GM06990 (cell line): Measurements from ENCODE around the gene ZNF638.

Source experiments
- DNase-seq: peaks from one replicate; pipeline ENCODE4 v3.0.0-alpha.2; 2011; ENCODE audit not compliant: insufficient read length; ENCODE audit errors: extremely low read depth
- H3K27me3 ChIP-seq: replicated peaks from 2 replicates; pipeline ENCODE4 v1.6.0; 2011; ENCODE audit warnings: low read length; ENCODE audit not compliant: control insufficient read depth, insufficient read depth
- H3K36me3 ChIP-seq: 2 replicates; pipeline ENCODE4 v1.5.1; 2011; ENCODE audit warnings: low read length; ENCODE audit not compliant: control insufficient read depth, insufficient read depth
- H3K4me3 ChIP-seq: replicated peaks from 2 replicates; pipeline ENCODE4 v1.5.1; 2011; ENCODE audit warnings: low read depth, mild to moderate bottlenecking, control low read depth, low read length
- TF ChIP-seq, protein P1 (sequence below): IDR thresholded peaks from 2 replicates; pipeline ENCODE4 v1.5.1; 2011; ENCODE audit warnings: low read length, control low read depth, mild to moderate bottlenecking, inconsistent platforms; ENCODE audit not compliant: insufficient read depth, poor library complexity, severe bottlenecking

Gene ZNF638

DNA sequence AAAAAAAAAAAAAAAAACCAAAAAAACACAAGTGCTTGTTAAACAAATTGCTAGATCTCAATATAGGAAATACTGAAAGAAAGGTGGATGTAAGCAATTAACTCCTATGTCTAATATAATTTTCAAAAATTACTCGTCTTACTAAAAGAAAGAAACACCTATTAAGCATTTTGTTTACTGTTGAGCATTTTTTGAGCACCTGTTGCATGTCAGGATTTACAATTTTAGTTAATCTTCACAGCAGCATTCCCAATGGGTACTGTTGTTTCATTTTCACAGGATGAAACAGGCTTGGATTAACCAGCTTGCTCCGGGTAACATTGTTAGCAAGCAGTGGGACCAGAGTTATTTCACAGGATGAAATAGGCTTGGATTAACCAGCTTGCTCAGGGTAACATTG, 4.8 kb downstream of the ZNF638 start:
- Histone ChIP-seq H3K36me3 (no peaks in the 10 kb centered on the region; the same call in 1 of the 2 replicates), H3K27me3 (no peaks in the 10 kb centered on the region), H3K4me3 (no peak overlapping the region)
- TF ChIP-seq, protein P1, sequence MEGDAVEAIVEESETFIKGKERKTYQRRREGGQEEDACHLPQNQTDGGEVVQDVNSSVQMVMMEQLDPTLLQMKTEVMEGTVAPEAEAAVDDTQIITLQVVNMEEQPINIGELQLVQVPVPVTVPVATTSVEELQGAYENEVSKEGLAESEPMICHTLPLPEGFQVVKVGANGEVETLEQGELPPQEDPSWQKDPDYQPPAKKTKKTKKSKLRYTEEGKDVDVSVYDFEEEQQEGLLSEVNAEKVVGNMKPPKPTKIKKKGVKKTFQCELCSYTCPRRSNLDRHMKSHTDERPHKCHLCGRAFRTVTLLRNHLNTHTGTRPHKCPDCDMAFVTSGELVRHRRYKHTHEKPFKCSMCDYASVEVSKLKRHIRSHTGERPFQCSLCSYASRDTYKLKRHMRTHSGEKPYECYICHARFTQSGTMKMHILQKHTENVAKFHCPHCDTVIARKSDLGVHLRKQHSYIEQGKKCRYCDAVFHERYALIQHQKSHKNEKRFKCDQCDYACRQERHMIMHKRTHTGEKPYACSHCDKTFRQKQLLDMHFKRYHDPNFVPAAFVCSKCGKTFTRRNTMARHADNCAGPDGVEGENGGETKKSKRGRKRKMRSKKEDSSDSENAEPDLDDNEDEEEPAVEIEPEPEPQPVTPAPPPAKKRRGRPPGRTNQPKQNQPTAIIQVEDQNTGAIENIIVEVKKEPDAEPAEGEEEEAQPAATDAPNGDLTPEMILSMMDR: no peak
- no peak for DNase-seq

DNA sequence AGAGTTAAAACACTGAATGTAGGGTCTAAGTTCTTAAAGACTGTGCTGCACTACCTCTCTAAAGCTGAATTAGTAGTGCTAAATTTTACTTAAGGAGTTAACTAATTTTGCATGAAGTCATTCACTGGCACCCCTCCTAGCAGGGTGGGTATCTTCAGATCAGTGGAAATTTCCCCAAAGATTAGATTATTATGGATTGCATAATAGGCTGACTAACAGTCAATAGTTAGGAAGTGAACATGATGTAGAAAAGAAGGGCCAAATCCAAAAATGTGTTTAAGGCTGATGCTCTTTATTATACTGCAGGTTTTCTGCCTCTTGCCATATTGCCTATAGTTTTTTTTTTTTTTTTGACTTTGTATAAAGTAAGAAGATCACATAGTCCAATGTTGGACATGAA, 5.2 kb downstream of the ZNF638 start:
- H3K36me3 ChIP-seq: no peaks in the 10 kb centered on the region; the same call in 1 of the 2 replicates
- no peak overlapping the region for H3K4me3 ChIP-seq
- no peak for DNase-seq
- no peaks in the 10 kb centered on the region for H3K27me3 ChIP-seq
- TF ChIP-seq, protein P1: no peak

DNA sequence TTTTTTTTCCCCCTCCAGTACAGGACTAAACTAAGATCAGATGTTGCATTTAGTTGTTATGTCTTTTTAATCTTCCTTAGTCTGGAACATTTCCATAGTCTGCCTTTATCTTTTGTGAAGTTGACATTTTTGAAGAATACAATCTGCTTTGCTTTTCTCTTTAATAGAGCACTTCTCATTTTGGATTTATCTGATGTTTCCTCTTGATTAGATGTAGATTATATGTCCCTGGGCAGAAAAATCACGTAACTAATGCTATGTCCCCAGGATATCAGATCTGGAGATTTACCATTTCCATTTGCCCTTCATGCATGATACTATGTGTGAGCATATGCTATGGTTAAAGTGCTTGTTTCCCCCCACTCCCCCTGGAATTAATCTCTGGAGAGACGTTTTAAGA, 6.2 kb downstream of the ZNF638 start:
- Histone ChIP-seq H3K27me3 (no peaks in the 10 kb centered on the region), H3K36me3 (no peaks in the 10 kb centered on the region; the same call in 1 of the 2 replicates), H3K4me3 (no peak overlapping the region)
- TF ChIP-seq, protein P1: no peak
- no peak for DNase-seq

DNA sequence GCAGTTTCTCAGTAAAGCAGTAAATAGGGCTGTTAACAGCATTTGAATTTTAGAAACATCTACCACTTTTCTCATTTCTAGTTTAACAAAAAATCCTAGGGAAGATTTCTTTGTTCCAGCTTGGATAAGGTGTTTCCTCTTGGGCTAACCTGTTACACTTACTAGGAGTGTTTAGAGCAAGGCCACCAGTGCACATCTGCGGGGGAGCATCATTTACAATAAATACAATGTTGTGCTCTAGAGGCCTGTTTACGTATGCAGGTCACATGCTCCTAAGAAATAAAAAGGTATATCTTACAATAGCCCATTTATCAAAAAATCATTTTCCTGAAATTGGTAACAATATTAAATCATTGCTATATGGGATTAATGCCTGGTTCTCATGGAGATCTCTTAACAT, 8.1 kb downstream of the ZNF638 start:
- Histone ChIP-seq H3K4me3 (no peak overlapping the region), H3K27me3 (no peaks in the 10 kb centered on the region), H3K36me3 (no peaks in the 10 kb centered on the region; the same call in 1 of the 2 replicates)
- TF ChIP-seq, protein P1: no peak
- DNase-seq: no peak

DNA sequence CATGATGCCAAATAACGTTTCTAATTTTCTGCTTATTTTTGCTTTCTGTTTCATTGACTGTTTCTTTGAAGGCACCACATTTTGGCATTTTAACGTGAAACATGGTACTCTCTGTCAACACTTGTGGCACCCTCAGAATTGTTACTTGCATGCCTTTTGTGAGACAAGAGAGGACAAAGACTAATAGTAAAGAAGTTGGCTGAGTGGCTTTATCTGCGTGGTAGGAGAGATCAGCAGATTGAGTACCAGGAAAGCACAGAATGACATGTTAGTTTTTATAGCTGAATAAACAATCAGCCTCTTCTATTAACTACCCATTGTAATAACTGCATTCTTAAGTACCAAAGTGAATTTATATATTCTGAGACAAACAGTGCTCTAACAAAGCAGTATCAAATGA, 8.6 kb downstream of the ZNF638 start:
- no peak for DNase-seq
- TF ChIP-seq, protein P1: no peak
- Histone ChIP-seq H3K27me3 (no peaks in the 10 kb centered on the region), H3K36me3 (no peaks in the 10 kb centered on the region; the same call in 1 of the 2 replicates), H3K4me3 (no peak overlapping the region)

DNA sequence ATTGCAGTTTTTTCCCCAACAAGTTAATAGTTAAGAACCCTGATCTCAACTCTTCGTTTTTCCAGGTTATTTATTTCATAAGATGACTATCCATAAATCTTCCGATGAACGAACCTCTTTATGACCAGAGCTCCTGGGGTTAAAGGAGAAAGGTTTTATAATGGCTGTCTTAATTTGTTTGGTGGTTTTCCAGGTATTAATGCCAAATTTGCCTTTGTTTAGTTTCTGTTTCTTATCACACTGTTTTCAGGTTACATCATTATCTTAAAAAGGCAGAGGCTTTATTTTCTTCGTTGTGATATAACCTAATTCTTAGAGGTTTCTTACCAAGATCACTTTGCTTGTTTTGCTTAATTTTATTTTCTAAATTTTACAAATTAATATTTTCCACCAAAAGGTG, 10.1 kb downstream of the ZNF638 start:
- DNase-seq: no peak
- no peak overlapping the region for H3K4me3 ChIP-seq

More for the DNA sequence above, 10.1 kb downstream of the ZNF638 start:
- no peaks in the 10 kb centered on the region; the same call in 1 of the 2 replicates for H3K36me3 ChIP-seq
- TF ChIP-seq, protein P1: no peak
- H3K27me3 ChIP-seq: no peaks in the 10 kb centered on the region
